Measurements from ENCODE around the gene NYNRIN.
A peak's percentile ranks its signal among the peaks of the same experiment; 100 is the strongest.

The NYNRIN gene

DNA sequence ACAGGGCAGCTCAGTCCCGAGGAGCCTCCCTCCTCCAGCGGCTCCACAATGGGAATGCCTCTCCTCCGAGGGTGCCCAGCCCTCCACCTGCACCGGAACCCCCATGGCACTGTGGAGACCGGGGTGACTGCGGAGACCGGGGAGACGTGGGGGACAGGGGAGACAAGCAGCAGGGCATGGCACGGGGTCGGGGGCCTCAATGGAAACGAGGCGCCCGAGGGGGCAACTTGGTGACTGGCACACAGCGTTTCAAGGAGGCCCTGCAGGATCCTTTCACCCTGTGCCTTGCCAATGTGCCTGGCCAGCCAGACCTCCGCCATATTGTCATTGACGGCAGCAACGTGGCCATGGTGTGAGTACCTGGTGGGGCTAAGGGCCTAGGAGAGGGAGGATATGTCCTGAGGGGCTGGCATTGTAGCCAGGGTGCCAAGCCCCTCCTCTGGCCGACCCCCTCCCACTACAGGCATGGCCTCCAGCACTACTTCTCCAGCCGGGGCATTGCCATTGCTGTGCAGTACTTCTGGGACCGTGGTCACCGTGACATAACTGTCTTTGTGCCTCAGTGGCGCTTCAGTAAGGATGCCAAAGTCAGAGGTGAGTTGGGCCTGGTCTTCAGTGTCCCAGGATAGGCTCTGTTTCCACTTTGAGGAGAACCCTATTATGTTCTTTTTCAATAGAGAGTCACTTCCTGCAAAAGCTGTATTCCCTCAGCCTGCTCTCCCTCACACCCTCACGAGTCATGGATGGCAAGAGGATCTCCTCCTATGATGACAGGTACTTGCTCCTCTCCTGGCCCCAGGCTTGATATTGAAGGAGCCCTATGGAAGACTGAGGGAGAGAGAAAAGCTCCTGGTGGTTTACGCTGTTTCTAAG lies 33.7 kb downstream of the NYNRIN start:
- Histone ChIP-seq H3K27me3 (ENCODE audit: control insufficient read depth, insufficient read depth, low read length) (peaks cover 7% of the 10 kb centered on the region), H3K4me3 (ENCODE audit: low read depth, low read length) (peak overlapping the region; percentile 5), H3K4me1 (ENCODE audit: control insufficient read depth, insufficient read depth, low read length) (peaks cover 13% of the 10 kb centered on the region), H3K9ac (ENCODE audit: low read depth, low read length) (no peak overlapping the region), H3K9me3 (ENCODE audit: control insufficient read depth, insufficient read depth, low read length) (no peaks in the 10 kb centered on the region), H3K36me3 (ENCODE audit: control insufficient read depth, insufficient read depth, low read length) (peaks cover 5% of the 10 kb centered on the region)

- Histone ChIP-seq H3K4me3 (ENCODE audit: low read depth, low read length) (no peak overlapping the region), H3K27me3 (ENCODE audit: control insufficient read depth, insufficient read depth, low read length) (peaks cover 2% of the 10 kb centered on the region), H3K9me3 (ENCODE audit: control insufficient read depth, insufficient read depth, low read length) (no peaks in the 10 kb centered on the region), H3K9ac (ENCODE audit: low read depth, low read length) (no peak overlapping the region), H3K36me3 (ENCODE audit: control insufficient read depth, insufficient read depth, low read length) (peaks cover 9% of the 10 kb centered on the region), H3K4me1 (ENCODE audit: control insufficient read depth, insufficient read depth, low read length) (peaks cover 11% of the 10 kb centered on the region)
These were observed 35.2 kb downstream of the NYNRIN start for GRCh38 chr14:24434036-24434435.

DNA sequence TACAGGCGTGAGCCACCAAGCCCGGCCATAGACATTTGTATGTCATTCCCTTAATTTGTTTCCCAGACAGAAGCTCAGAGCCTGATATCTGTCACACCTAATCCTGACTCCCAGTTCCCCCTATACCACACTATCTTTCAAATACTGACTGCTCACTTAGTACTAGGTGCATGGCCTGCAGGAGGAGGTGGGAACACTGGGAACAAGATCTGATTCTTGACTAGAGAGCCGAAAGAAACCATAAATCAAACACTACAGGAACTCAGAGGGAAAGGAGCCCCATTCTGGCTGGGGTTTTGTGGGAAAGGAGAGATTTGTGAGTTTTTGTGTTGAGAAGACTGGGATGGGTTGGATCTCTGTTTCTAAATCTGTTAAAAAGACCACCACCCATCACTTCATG lies 35.9 kb downstream of the NYNRIN start:
- Histone ChIP-seq H3K9ac (ENCODE audit: low read depth, low read length) (no peak overlapping the region), H3K4me3 (ENCODE audit: low read depth, low read length) (no peak overlapping the region), H3K36me3 (ENCODE audit: control insufficient read depth, insufficient read depth, low read length) (peaks cover 9% of the 10 kb centered on the region), H3K27me3 (ENCODE audit: control insufficient read depth, insufficient read depth, low read length) (no peaks in the 10 kb centered on the region), H3K9me3 (ENCODE audit: control insufficient read depth, insufficient read depth, low read length) (no peaks in the 10 kb centered on the region), H3K4me1 (ENCODE audit: control insufficient read depth, insufficient read depth, low read length) (peaks cover 7% of the 10 kb centered on the region)

DNA sequence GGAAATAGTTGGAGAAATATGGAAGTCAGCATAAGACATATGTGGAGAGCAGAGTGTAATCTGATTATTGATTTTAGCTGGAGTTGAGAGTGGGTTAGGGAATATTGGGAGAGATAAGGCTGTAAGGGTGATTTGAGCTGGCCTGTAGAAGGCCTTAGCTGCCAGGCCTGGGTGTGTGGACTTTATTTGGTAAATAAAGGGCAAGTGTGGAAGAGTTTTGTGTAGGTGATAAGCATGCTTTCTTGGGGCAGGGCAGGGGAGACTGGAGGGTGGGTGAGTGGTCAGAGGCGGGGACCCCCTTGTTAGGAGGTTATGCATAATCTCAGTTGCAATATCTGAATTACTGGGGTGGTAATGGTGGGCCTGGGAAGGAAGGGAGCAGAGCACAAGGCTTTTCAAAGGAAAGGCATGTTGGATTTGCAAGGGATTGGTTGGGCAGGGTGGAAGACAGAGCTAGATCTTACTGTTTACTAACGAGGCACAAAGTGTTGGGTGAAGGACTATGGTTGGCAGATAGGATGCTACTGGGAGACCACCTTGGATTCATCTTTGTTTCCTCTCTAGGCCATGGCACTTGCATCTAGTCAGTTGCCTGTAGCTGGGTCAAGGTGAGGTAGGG lies 36.5 kb downstream of the NYNRIN start:
- peaks cover 7% of the 10 kb centered on the region for H3K4me1 ChIP-seq (ENCODE audit: control insufficient read depth, insufficient read depth, low read length)
- no peaks in the 10 kb centered on the region for H3K27me3 ChIP-seq (ENCODE audit: control insufficient read depth, insufficient read depth, low read length)
- no peak overlapping the region for H3K4me3 ChIP-seq (ENCODE audit: low read depth, low read length)
- no peak overlapping the region for H3K9ac ChIP-seq (ENCODE audit: low read depth, low read length)
- peaks cover 9% of the 10 kb centered on the region for H3K36me3 ChIP-seq (ENCODE audit: control insufficient read depth, insufficient read depth, low read length)
- H3K9me3 ChIP-seq (ENCODE audit: control insufficient read depth, insufficient read depth, low read length): no peaks in the 10 kb centered on the region

DNA sequence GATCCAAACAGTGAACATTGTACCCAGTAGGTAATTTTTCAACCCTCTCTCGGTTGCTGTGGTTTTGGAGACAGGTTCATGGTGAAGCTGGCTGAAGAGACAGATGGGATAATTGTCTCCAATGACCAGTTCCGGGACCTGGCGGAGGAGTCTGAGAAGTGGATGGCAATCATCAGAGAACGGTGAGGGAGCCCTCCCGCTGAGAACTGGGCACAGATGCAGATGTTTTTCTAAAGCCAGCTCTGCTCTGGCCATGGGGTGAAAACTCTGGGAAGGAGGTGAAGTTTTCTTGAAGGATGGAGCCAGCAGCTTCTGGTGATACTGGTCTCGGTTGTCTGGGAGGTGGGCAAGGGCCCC lies 37.2 kb downstream of the NYNRIN start:
- Histone ChIP-seq H3K9ac (ENCODE audit: low read depth, low read length) (no peak overlapping the region), H3K9me3 (ENCODE audit: control insufficient read depth, insufficient read depth, low read length) (no peaks in the 10 kb centered on the region), H3K36me3 (ENCODE audit: control insufficient read depth, insufficient read depth, low read length) (peaks cover 9% of the 10 kb centered on the region), H3K27me3 (ENCODE audit: control insufficient read depth, insufficient read depth, low read length) (no peaks in the 10 kb centered on the region), H3K4me3 (ENCODE audit: low read depth, low read length) (no peak overlapping the region), H3K4me1 (ENCODE audit: control insufficient read depth, insufficient read depth, low read length) (peaks cover 6% of the 10 kb centered on the region)

- Histone ChIP-seq H3K36me3 (ENCODE audit: control insufficient read depth, insufficient read depth, low read length) (peaks cover 9% of the 10 kb centered on the region), H3K4me3 (ENCODE audit: low read depth, low read length) (no peak overlapping the region), H3K9ac (ENCODE audit: low read depth, low read length) (no peak overlapping the region), H3K4me1 (ENCODE audit: control insufficient read depth, insufficient read depth, low read length) (peaks cover under 1% of the 10 kb centered on the region), H3K9me3 (ENCODE audit: control insufficient read depth, insufficient read depth, low read length) (no peaks in the 10 kb centered on the region), H3K27me3 (ENCODE audit: control insufficient read depth, insufficient read depth, low read length) (no peaks in the 10 kb centered on the region)
These were observed 37.7 kb downstream of the NYNRIN start for GRCh38 chr14:24436355-24437019.

- Histone ChIP-seq H3K4me1 (ENCODE audit: control insufficient read depth, insufficient read depth, low read length) (no peaks in the 10 kb centered on the region), H3K9ac (ENCODE audit: low read depth, low read length) (no peak overlapping the region), H3K9me3 (ENCODE audit: control insufficient read depth, insufficient read depth, low read length) (no peaks in the 10 kb centered on the region), H3K36me3 (ENCODE audit: control insufficient read depth, insufficient read depth, low read length) (peaks cover 8% of the 10 kb centered on the region), H3K4me3 (ENCODE audit: low read depth, low read length) (no peak overlapping the region), H3K27me3 (ENCODE audit: control insufficient read depth, insufficient read depth, low read length) (no peaks in the 10 kb centered on the region)
These were observed 38.4 kb downstream of the NYNRIN start for GRCh38 chr14:24437020-24437735.

DNA sequence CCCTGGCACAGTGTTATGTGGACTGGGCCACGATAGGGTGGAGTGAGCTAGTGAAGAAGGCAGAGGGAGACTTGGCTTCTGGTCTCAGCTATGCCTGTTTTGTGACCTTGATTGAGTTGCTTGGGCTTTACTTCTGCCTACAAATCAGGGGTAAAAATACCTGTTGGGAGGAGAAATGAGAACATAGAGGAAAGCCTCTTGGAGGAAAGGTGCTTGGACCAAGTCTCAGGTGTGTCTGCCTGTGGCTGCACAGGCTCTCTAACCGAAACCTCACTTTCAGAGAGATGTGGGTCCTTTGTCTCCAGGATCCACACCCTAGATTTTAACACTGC lies 38.9 kb downstream of the NYNRIN start:
- H3K36me3 ChIP-seq (ENCODE audit: control insufficient read depth, insufficient read depth, low read length): peaks cover 4% of the 10 kb centered on the region
- H3K9ac ChIP-seq (ENCODE audit: low read depth, low read length): no peak overlapping the region
- H3K9me3 ChIP-seq (ENCODE audit: control insufficient read depth, insufficient read depth, low read length): no peaks in the 10 kb centered on the region
- H3K27me3 ChIP-seq (ENCODE audit: control insufficient read depth, insufficient read depth, low read length): no peaks in the 10 kb centered on the region
- no peaks in the 10 kb centered on the region for H3K4me1 ChIP-seq (ENCODE audit: control insufficient read depth, insufficient read depth, low read length)
- no peak overlapping the region for H3K4me3 ChIP-seq (ENCODE audit: low read depth, low read length)

DNA sequence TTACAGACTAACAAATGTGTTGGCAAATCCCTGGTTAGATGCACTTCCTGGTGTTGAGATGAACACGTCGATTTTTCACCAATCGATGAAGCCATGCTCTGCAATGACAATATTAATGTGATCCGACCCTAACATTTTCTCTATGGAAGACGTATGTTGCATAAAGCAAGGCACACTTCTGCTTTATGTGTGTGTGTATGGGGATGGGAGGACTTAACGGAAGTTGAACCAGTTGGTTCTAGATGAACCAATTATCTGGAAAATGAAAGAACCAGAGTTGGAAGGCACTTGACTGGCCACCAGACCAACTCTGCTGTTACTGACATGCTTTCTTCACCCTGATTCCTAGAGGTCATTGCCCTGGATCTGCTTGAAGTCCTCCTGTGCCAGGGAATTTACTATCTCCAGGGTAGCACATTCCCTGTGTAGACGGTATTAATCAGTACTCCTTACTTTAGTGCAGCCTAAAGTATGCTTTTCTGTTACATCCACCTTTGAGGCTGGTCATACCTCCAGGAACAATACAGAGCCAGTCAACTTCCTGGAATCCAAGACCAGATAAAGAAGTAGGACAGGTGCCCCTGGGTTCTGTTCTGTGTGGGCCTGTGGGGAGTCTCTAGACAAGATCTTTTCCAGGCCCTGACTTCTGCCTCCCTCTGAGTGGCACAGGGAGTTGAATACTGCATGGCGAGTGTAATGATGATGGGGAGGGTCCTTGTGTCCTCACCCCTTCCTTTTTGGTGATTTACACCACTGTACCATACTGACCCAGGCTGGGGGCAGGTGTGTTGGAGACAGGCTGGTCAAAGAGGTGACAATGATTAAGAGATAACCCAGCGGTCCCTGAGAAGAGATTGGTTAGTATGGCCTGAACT lies 39.7 kb downstream of the NYNRIN start:
- Histone ChIP-seq H3K9me3 (ENCODE audit: control insufficient read depth, insufficient read depth, low read length) (no peaks in the 10 kb centered on the region), H3K27me3 (ENCODE audit: control insufficient read depth, insufficient read depth, low read length) (no peaks in the 10 kb centered on the region), H3K4me3 (ENCODE audit: low read depth, low read length) (no peak overlapping the region), H3K9ac (ENCODE audit: low read depth, low read length) (no peak overlapping the region), H3K36me3 (ENCODE audit: control insufficient read depth, insufficient read depth, low read length) (peaks cover 4% of the 10 kb centered on the region), H3K4me1 (ENCODE audit: control insufficient read depth, insufficient read depth, low read length) (no peaks in the 10 kb centered on the region)

GRCh38 chr14:24439257-24439656 lies 40.5 kb downstream of the NYNRIN start:
- H3K4me1 ChIP-seq (ENCODE audit: control insufficient read depth, insufficient read depth, low read length): no peaks in the 10 kb centered on the region
- H3K9ac ChIP-seq (ENCODE audit: low read depth, low read length): no peak overlapping the region
- H3K36me3 ChIP-seq (ENCODE audit: control insufficient read depth, insufficient read depth, low read length): peaks cover 4% of the 10 kb centered on the region

More at GRCh38 chr14:24439257-24439656, 40.5 kb downstream of the NYNRIN start:
- Histone ChIP-seq H3K27me3 (ENCODE audit: control insufficient read depth, insufficient read depth, low read length) (no peaks in the 10 kb centered on the region), H3K9me3 (ENCODE audit: control insufficient read depth, insufficient read depth, low read length) (no peaks in the 10 kb centered on the region), H3K4me3 (ENCODE audit: low read depth, low read length) (no peak overlapping the region)

Measured in iPS-15b (cell line).